Measurements from ENCODE around the gene RBFOX2. TPM values are rescaled to one million over a fixed set of nuclear protein-coding genes. Genes with fewer than 3 reads are reported as not detected.
"Not testable (repeated sequence)": the region's sequence is repeated elsewhere in the genome, so short reads cannot be mapped to it uniquely, and the experiment has no call there.

Gene RBFOX2
- total and polyA plus RNA-seq, 2 experiments from 2014 or later, result 88.8 to 131 TPM

- ATAC-seq, result peak; percentile 64
- H3K27ac Mint-ChIP-seq, result no peak overlapping the region
- Histone ChIP-seq H3K27ac (ENCODE audit: low read depth) (no peak overlapping the region), H3K4me2 (no peak overlapping the region), H3K36me3 (ENCODE audit: insufficient read depth) (no peaks in the 10 kb centered on the region), H3K79me2 (replicated peaks; ENCODE audit: insufficient read depth) (no peaks in the 10 kb centered on the region), H3K4me1 (ENCODE audit: insufficient read depth) (peaks cover 10% of the 10 kb centered on the region; the same call in 1 of the 2 replicates), H3F3A (replicated peaks; ENCODE audit: low read depth) (no peaks in the 10 kb centered on the region), H2AFZ (no peak overlapping the region), H3K4me3 (no peak overlapping the region), H3K9me2 (ENCODE audit: insufficient read depth) (no peaks in the 10 kb centered on the region), H3K27me3 (ENCODE audit: insufficient read depth) (no peaks in the 10 kb centered on the region), H4K20me1 (replicated peaks; ENCODE audit: insufficient read depth) (0 out of 2 replicates have a peak, but pooled peaks cover 4% of the 10 kb centered on the region)
- H3K9me3 Mint-ChIP-seq, result peaks cover 7% of the 10 kb centered on the region; the same call in 1 of the 3 replicates
- TF ChIP-seq CTCF (conservative IDR thresholded peaks at IDR 0.05; ENCODE audit: low read depth in 2 of 2), result peak; percentile 35 to 37; a peak in 3 of 4 replicates
- TF ChIP-seq ETS1 (IDR thresholded peaks at IDR 0.05), result no peak
- peaks cover 36% of the 10 kb centered on the region for H3K4me1 Mint-ChIP-seq
- DNase-seq (ENCODE audit: low spot score), result peak; percentile 50
- peaks cover 6% of the 10 kb centered on the region for H3K27me3 Mint-ChIP-seq (ENCODE audit: insufficient read depth, low read depth, poor library complexity)
- H3K36me3 Mint-ChIP-seq (ENCODE audit: low read depth), result peaks cover 48% of the 10 kb centered on the region
- H3K4me3 Mint-ChIP-seq, result no peak overlapping the region
These were observed 289.3 kb downstream of the RBFOX2 start for GRCh38 chr22:35739076-35739930.

- not testable (repeated sequence) for H3K4me2 ChIP-seq; H3K4me1 ChIP-seq (ENCODE audit: insufficient read depth); H3K4me3 Mint-ChIP-seq; DNase-seq (ENCODE audit: low spot score); H3K9me2 ChIP-seq (ENCODE audit: insufficient read depth); H3K79me2 ChIP-seq (replicated peaks; ENCODE audit: insufficient read depth); H3K27ac ChIP-seq (ENCODE audit: low read depth); H3K9me3 Mint-ChIP-seq; ATAC-seq; H4K20me1 ChIP-seq (replicated peaks; ENCODE audit: insufficient read depth); H3K27ac Mint-ChIP-seq; H3K27me3 ChIP-seq (ENCODE audit: insufficient read depth); H2AFZ ChIP-seq; H3K4me3 ChIP-seq; H3F3A ChIP-seq (replicated peaks; ENCODE audit: low read depth); H3K27me3 Mint-ChIP-seq (ENCODE audit: insufficient read depth, low read depth, poor library complexity); H3K36me3 ChIP-seq (ENCODE audit: insufficient read depth)
- H3K36me3 Mint-ChIP-seq (ENCODE audit: low read depth), result peaks cover 43% of the 10 kb centered on the region
- H3K4me1 Mint-ChIP-seq, result peaks cover 25% of the 10 kb centered on the region
These were observed 290.7 kb downstream of the RBFOX2 start for GRCh38 chr22:35737886-35738285.

- Histone ChIP-seq H3K79me2 (replicated peaks; ENCODE audit: insufficient read depth) (no peaks in the 10 kb centered on the region), H3K36me3 (ENCODE audit: insufficient read depth) (no peaks in the 10 kb centered on the region), H3K27ac (ENCODE audit: low read depth) (no peak overlapping the region), H3K9me2 (ENCODE audit: insufficient read depth) (no peaks in the 10 kb centered on the region), H3K4me3 (no peak overlapping the region), H3K4me2 (no peak overlapping the region), H3K27me3 (ENCODE audit: insufficient read depth) (no peaks in the 10 kb centered on the region), H3F3A (replicated peaks; ENCODE audit: low read depth) (no peaks in the 10 kb centered on the region), H3K4me1 (ENCODE audit: insufficient read depth) (no peaks in the 10 kb centered on the region; the same call in 1 of the 2 replicates), H4K20me1 (replicated peaks; ENCODE audit: insufficient read depth) (0 out of 2 replicates have a peak, but pooled peaks cover 4% of the 10 kb centered on the region), H2AFZ (no peak overlapping the region)
- peaks cover 36% of the 10 kb centered on the region for H3K36me3 Mint-ChIP-seq (ENCODE audit: low read depth)
- H3K4me3 Mint-ChIP-seq, result no peak overlapping the region
- H3K27ac Mint-ChIP-seq, result no peak overlapping the region
- peaks cover 16% of the 10 kb centered on the region; the same call in 2 of the 3 replicates for H3K4me1 Mint-ChIP-seq
- ATAC-seq (no peak), DNase-seq (ENCODE audit: low spot score) (no peak)
- peaks cover 7% of the 10 kb centered on the region; the same call in 1 of the 3 replicates for H3K9me3 Mint-ChIP-seq
- peaks cover 6% of the 10 kb centered on the region for H3K27me3 Mint-ChIP-seq (ENCODE audit: insufficient read depth, low read depth, poor library complexity)
- no peak for TF ChIP-seq STAT1 (IDR thresholded peaks at IDR 0.05; ENCODE audit: unreplicated experiment)
- no peak for TF ChIP-seq EZH2phosphoT487 (IDR thresholded peaks at IDR 0.05; ENCODE audit: unreplicated experiment)
- TF ChIP-seq POLR2AphosphoS5 (IDR thresholded peaks at IDR 0.05; ENCODE audit: low read depth), result no peak
- TF ChIP-seq REST (IDR thresholded peaks at IDR 0.05; ENCODE audit: unreplicated experiment), result no peak
- no peak for TF ChIP-seq ZNF331 (CRISPR knock-in tag; IDR thresholded peaks at IDR 0.05; ENCODE audit: low read depth)
- TF ChIP-seq CTCF (conservative IDR thresholded peaks at IDR 0.05; ENCODE audit: low read depth in 2 of 2), result no peak
- no peak for TF ChIP-seq EZH2 (IDR thresholded peaks at IDR 0.05; ENCODE audit: low read depth, unreplicated experiment)
- no peak for TF ChIP-seq NANOG (IDR thresholded peaks at IDR 0.05; ENCODE audit: borderline replicate concordance)
These were observed 291.9 kb downstream of the RBFOX2 start for GRCh38 chr22:35736701-35737100.

Data from GM23338 (cell line).